Epithelial cell of umbilical artery (primary cell): ENCODE data around the gene USP50. TPM values are rescaled to one million over a fixed set of nuclear protein-coding genes. Genes with fewer than 3 reads are reported as not detected.

Source experiments
- total RNA-seq: library from RNA; depleted of rRNA; stranded (reverse); fragments of >200 nt; gene quantifications from 2 replicates; pipeline ENCODE4 v1.2.3, GENCODE V29; 2014

Gene USP50
- not detected in 2 replicates for total RNA-seq

DNA sequence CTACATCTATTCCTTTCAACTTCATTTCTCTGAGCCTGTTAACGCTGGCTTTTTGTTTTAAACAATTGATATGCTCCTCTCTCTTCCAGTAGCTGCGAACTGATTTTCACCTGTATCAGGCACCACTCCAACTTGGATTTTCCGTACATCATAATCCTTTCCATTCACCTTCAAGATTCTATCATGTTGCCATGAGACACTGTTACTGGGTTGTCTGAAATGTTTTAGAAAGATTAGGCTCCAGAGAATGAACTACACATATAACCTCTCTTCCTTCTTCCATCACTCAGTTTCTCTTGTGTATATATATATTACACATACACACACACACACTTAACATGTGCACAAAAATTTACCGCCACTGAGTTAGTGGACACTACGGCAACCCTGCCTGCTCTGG lies at the start of gene USP50:
USP50 (minus strand) TSS at position 101 of the 400 bp plus-strand sequence. CDS start 141 bp downstream, outside the sequence.

Other genes starting within 250 kb of the USP50 start
- gene GABPB1, start 191.5 kb downstream of the USP50 start, total RNA-seq = 109 and 111 TPM in 2 replicates
- gene USP8, start 122.3 kb downstream of the USP50 start, total RNA-seq = 37.4 and 50.2 TPM in 2 replicates
- 22.7 and 41.6 TPM in 2 replicates for gene TRPM7, start 140.1 kb upstream of the USP50 start, total RNA-seq
- gene SPPL2A, start 219.0 kb upstream of the USP50 start, total RNA-seq = 32.5 and 68.7 TPM in 2 replicates